Motor neuron (in vitro differentiated cells): ENCODE data around the gene TALDO1. TPM values are rescaled to one million over a fixed set of nuclear protein-coding genes. Genes with fewer than 3 reads are reported as not detected.
A peak's percentile ranks its signal among the peaks of the same experiment; 100 is the strongest.

Experiments used
- ATAC-seq, 8 experiments: fragments of 200-7000 bp; cut with Tn5 transposase; replicated peaks in 6 of 8; 2 replicates each; pipeline ENCODE4 v1.8.0; 2021; ENCODE audit warnings: mild to moderate bottlenecking in 8 of 8, moderate library complexity in 8 of 8
- H3K27ac ChIP-seq, 2 donors: fragments of 250-450 bp; sonication (Bioruptor Pico); 2 replicates each; pipeline ENCODE4 v1.9.0; 2021; ENCODE audit warnings: antibody characterized with exemption in 2 of 2, mild to moderate bottlenecking in 2 of 2, moderate library complexity in 1 of 2
- H3K4me1 ChIP-seq, 2 donors: fragments of 250-450 bp; sonication (Bioruptor Pico); replicated peaks in 1 of 2; 2 replicates each; pipeline ENCODE4 v1.6.1; 2021; ENCODE audit warnings: antibody characterized with exemption in 2 of 2, mild to moderate bottlenecking in 2 of 2, moderate library complexity in 1 of 2
- H3K4me3 ChIP-seq, 5 donors: fragments of 250-450 bp; sonication (Bioruptor Pico); 2 replicates each; pipeline ENCODE4 v1.9.0; 2021; ENCODE audit warnings: antibody characterized with exemption in 5 of 5, mild to moderate bottlenecking in 5 of 5, moderate library complexity in 4 of 5
- WGBS, 10 experiments: fragments of 450-650 bp; shearing (Covaris generic); methylation state at CpG; one replicate each; pipeline ENCODE4 v1.0.0; 2022; 5-methylcytosine and 5-hydroxymethylcytosine counted together
- in situ Hi-C, 9 experiments: fragments of 400-800 bp; cut with MboI; loops; one replicate each; pipeline ENCODE4 v1.15.0; 2021; ENCODE audit warnings: low sequenced_read_pairs in 9 of 9, low pct_unique_long_range_greater_than_20kb in 2 of 9; ENCODE audit not compliant: unreplicated experiment in 9 of 9
- total RNA-seq, 8 experiments: library from RNA; unstranded; fragments of 300-600 nt; gene quantifications; 2 replicates each; pipeline versions ENCODE4 v1.2.3 to v1.2.4, GENCODE V29; 2022

Gene TALDO1
- total RNA-seq, 8 experiments from 2014 or later = 62.3 to 304 (median 94.6) TPM

- Histone ChIP-seq H3K4me3 (no peak overlapping the region), H3K27ac (no peak overlapping the region), H3K4me1 (no peaks in the 10 kb centered on the region)
- in situ Hi-C loops = loop anchor here in 1 of 9 experiments (25.0 kb wide), 1 partner anchor 198 kb away; the partner anchor contains the start of genes LMNTD2 and RASSF7
- ATAC-seq = no peak
Observed at GRCh38 chr11:760236-760635, 13.0 kb downstream of the TALDO1 start.

GRCh38 chr11:761526-762108 lies 14.4 kb downstream of the TALDO1 start:
- Histone ChIP-seq H3K4me1 (no peaks in the 10 kb centered on the region), H3K27ac (no peak overlapping the region), H3K4me3 (no peak overlapping the region)
- 80 to 100% (median 92%) methylated on average over 1 to 8 of the region's 8 CpGs; no CpG with 5 or more reads in 2 of the 10 experiments for WGBS, 10 experiments
- ATAC-seq = no peak
- in situ Hi-C loops = loop anchor here in 1 of 9 experiments (25.0 kb wide), 1 partner anchor 199 kb away; the partner anchor contains the start of genes LMNTD2 and RASSF7

- in situ Hi-C loops = loop anchor here in 1 of 9 experiments (25.0 kb wide), 1 partner anchor 200 kb away; the partner anchor contains the start of genes LMNTD2 and RASSF7
- no peaks in the 10 kb centered on the region for H3K4me1 ChIP-seq
- no peak overlapping the region for H3K27ac ChIP-seq
- ATAC-seq = peak in 5 of 8 experiments; percentile 18 to 71 (median 42)
- H3K4me3 ChIP-seq = no peak overlapping the region
- WGBS, 10 experiments = 0 to 100% (median 54%) methylated on average over 1 to 5 of the region's 10 CpGs; no CpG with 5 or more reads in 6 of the 10 experiments
Observed at GRCh38 chr11:762421-763072, 15.3 kb downstream of the TALDO1 start.

GRCh38 chr11:763073-763463 lies 15.8 kb downstream of the TALDO1 start:
- Histone ChIP-seq H3K4me3 (no peak overlapping the region), H3K27ac (no peak overlapping the region), H3K4me1 (no peaks in the 10 kb centered on the region)
- no peak for ATAC-seq
- 100% methylated on average over 1 of the region's 24 CpGs; no CpG with 5 or more reads in 9 of the 10 experiments for WGBS, 10 experiments
- in situ Hi-C loops = loop anchor here in 1 of 9 experiments (25.0 kb wide), 1 partner anchor 201 kb away; the partner anchor contains the start of genes LMNTD2 and RASSF7

- H3K4me1 ChIP-seq = no peaks in the 10 kb centered on the region
- 83 to 100% (median 88%) methylated on average over 1 to 10 of the region's 22 CpGs; no CpG with 5 or more reads in 6 of the 10 experiments for WGBS, 10 experiments
- ATAC-seq = peak in 1 of 8 experiments; percentile 3
- in situ Hi-C loops = loop anchor here in 1 of 9 experiments (25.0 kb wide), 1 partner anchor 201 kb away; the partner anchor contains the start of genes LMNTD2 and RASSF7
- no peak overlapping the region for H3K4me3 ChIP-seq
- no peak overlapping the region for H3K27ac ChIP-seq
Observed at GRCh38 chr11:763549-764321, 16.5 kb downstream of the TALDO1 start.

GRCh38 chr11:764322-765024 lies 17.2 kb downstream of the TALDO1 start:
- WGBS, 10 experiments = 58 to 100% (median 86%) methylated on average over 1 to 7 of the region's 18 CpGs; no CpG with 5 or more reads in 2 of the 10 experiments
- Histone ChIP-seq H3K4me3 (no peak overlapping the region), H3K27ac (no peak overlapping the region), H3K4me1 (no peaks in the 10 kb centered on the region)
- ATAC-seq = peak in 3 of 8 experiments; percentile 8 to 25 (median 23)
- in situ Hi-C loops = loop anchor here in 1 of 9 experiments (25.0 kb wide), 1 partner anchor 202 kb away; the partner anchor contains the start of genes LMNTD2 and RASSF7

- in situ Hi-C loops = loop anchor here in 1 of 9 experiments (25.0 kb wide), 1 partner anchor 203 kb away; the partner anchor contains the start of genes LMNTD2 and RASSF7
- Histone ChIP-seq H3K27ac (no peak overlapping the region), H3K4me3 (no peak overlapping the region), H3K4me1 (no peaks in the 10 kb centered on the region)
- ATAC-seq = peak; percentile 8 to 68 (median 52)
- WGBS, 10 experiments = 83 to 100% (median 93%) methylated on average over 1 to 12 of the region's 19 CpGs; no CpG with 5 or more reads in 6 of the 10 experiments
Observed at GRCh38 chr11:765025-765801, 17.9 kb downstream of the TALDO1 start.

GRCh38 chr11:765802-766091 lies 18.5 kb downstream of the TALDO1 start:
- H3K4me3 ChIP-seq = no peak overlapping the region
- no peak for ATAC-seq
- H3K4me1 ChIP-seq = no peaks in the 10 kb centered on the region
- 82 to 100% (median 100%) methylated on average over 1 to 7 of the region's 8 CpGs; no CpG with 5 or more reads in 3 of the 10 experiments for WGBS, 10 experiments
- in situ Hi-C loops = loop anchor here in 1 of 9 experiments (25.0 kb wide), 1 partner anchor 203 kb away; the partner anchor contains the start of genes LMNTD2 and RASSF7
- H3K27ac ChIP-seq = no peak overlapping the region

GRCh38 chr11:766106-766935 lies 19.1 kb downstream of the TALDO1 start:
- ATAC-seq = no peak
- no peak overlapping the region for H3K4me3 ChIP-seq
- in situ Hi-C loops = loop anchor here in 1 of 9 experiments (25.0 kb wide), 1 partner anchor 204 kb away; the partner anchor contains the start of genes LMNTD2 and RASSF7
- H3K4me1 ChIP-seq = no peaks in the 10 kb centered on the region
- 20 to 100% (median 82%) methylated on average over 2 to 5 of the region's 11 CpGs; no CpG with 5 or more reads in 3 of the 10 experiments for WGBS, 10 experiments
- no peak overlapping the region for H3K27ac ChIP-seq

- no peak for ATAC-seq
- H3K27ac ChIP-seq = no peak overlapping the region
- 100% methylated on average over 1 to 2 of the region's 2 CpGs; no CpG with 5 or more reads in 8 of the 10 experiments for WGBS, 10 experiments
- no peak overlapping the region for H3K4me3 ChIP-seq
- H3K4me1 ChIP-seq = no peaks in the 10 kb centered on the region
- in situ Hi-C loops = loop anchor here in 1 of 9 experiments (25.0 kb wide), 1 partner anchor 205 kb away; the partner anchor contains the start of genes LMNTD2 and RASSF7
Observed at GRCh38 chr11:766936-767210, 19.6 kb downstream of the TALDO1 start.

- no peak overlapping the region for H3K4me3 ChIP-seq
- H3K27ac ChIP-seq = no peak overlapping the region
- in situ Hi-C loops = loop anchor here in 1 of 9 experiments (25.0 kb wide), 1 partner anchor 205 kb away; the partner anchor contains the start of genes LMNTD2 and RASSF7
- 76 to 87% (median 83%) methylated on average over 1 to 6 of the region's 11 CpGs; no CpG with 5 or more reads in 7 of the 10 experiments for WGBS, 10 experiments
- no peak for ATAC-seq
- H3K4me1 ChIP-seq = no peaks in the 10 kb centered on the region
Observed at GRCh38 chr11:767238-767637, 20.0 kb downstream of the TALDO1 start.
